ENCODE measurements around the gene TEKT1. TPM values are rescaled to one million over a fixed set of nuclear protein-coding genes. Genes with fewer than 3 reads are reported as not detected.

Gene TEKT1
- total RNA-seq, 1 donor = not detected

GRCh38 chr17:6811510-6811909, 20.0 kb downstream of the TEKT1 start:
- no peak for TF ChIP-seq CTCF (IDR thresholded peaks at IDR 0.05; ENCODE audit: insufficient read depth, low read depth, low read length)
- no peak overlapping the region for H3K4me3 ChIP-seq (ENCODE audit: low read depth, low read length)
- DNase-seq (ENCODE audit: low read depth) = no peak

GRCh38 chr17:6800422-6801027, 31.0 kb downstream of the TEKT1 start:
- H3K4me3 ChIP-seq (ENCODE audit: low read depth, low read length) = no peak overlapping the region

GRCh38 chr17:6799738-6800137, 31.8 kb downstream of the TEKT1 start:
- TF ChIP-seq CTCF (IDR thresholded peaks at IDR 0.05; ENCODE audit: insufficient read depth, low read depth, low read length) = no peak
- no peak for DNase-seq (ENCODE audit: low read depth)
- no peak overlapping the region for H3K4me3 ChIP-seq (ENCODE audit: low read depth, low read length)

More at GRCh38 chr17:6800422-6801027, 31.0 kb downstream of the TEKT1 start:
- DNase-seq (ENCODE audit: low read depth) = no peak
- no peak for TF ChIP-seq CTCF (IDR thresholded peaks at IDR 0.05; ENCODE audit: insufficient read depth, low read depth, low read length)

GRCh38 chr17:6797718-6798351, 33.7 kb downstream of the TEKT1 start:
- TF ChIP-seq CTCF (IDR thresholded peaks at IDR 0.05; ENCODE audit: insufficient read depth, low read depth, low read length) = no peak
- no peak overlapping the region for H3K4me3 ChIP-seq (ENCODE audit: low read depth, low read length)
- peak; percentile 64 for DNase-seq (ENCODE audit: low read depth)

GRCh38 chr17:6796887-6797490, 34.5 kb downstream of the TEKT1 start:
- no peak for TF ChIP-seq CTCF (IDR thresholded peaks at IDR 0.05; ENCODE audit: insufficient read depth, low read depth, low read length)
- H3K4me3 ChIP-seq (ENCODE audit: low read depth, low read length) = no peak overlapping the region
- DNase-seq (ENCODE audit: low read depth) = no peak

GRCh38 chr17:6796017-6796886, 35.3 kb downstream of the TEKT1 start:
- H3K4me3 ChIP-seq (ENCODE audit: low read depth, low read length) = no peak overlapping the region
- no peak for TF ChIP-seq CTCF (IDR thresholded peaks at IDR 0.05; ENCODE audit: insufficient read depth, low read depth, low read length)
- peak; percentile 13 for DNase-seq (ENCODE audit: low read depth)
